GM19035 (cell line): ENCODE data around the gene CNTRL.

Experiments
- ATAC-seq: cut with Tn5 transposase; IDR thresholded peaks from one replicate; pipeline ENCODE4 v1.9.1; 2021; ENCODE audit not compliant: unreplicated experiment

The CNTRL gene

DNA sequence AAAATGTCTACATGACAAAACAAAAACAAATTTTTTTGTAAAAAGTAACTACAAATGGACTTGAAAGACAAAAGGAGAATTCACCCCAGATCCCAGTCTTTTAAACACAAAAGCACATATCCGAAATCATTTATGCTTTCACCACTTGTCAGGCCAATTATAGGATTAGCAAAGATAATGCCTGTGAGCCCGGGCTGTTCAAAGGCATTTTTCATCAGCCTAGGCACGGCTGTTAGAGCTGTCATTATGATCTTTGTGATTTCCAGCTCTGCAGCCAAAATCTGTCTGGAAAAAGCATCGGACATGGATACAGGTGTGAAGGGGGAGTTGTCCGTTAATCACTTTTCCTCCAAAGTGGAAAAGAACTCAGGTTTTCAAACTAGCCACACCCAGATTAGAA lies 150.5 kb downstream of the CNTRL start:
- ATAC-seq: no peak

DNA sequence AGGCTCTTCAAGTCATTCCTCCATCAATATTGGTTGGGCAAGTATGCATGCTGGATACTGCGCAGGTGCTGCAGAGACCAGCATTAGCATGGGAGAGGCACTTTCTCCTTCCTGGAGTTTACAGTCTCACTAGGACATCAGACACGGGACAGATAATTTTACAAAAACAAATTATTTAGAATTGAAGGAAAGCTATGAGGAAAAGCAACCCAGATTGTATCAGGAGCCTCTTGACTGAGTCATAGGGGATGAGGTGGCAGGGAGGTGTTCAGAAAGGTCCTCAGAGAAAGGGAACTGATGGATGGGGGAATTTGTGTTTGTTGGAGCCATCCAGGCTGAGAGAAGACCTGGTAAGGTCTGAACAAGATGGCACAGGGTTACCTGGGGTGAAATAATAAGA lies 151.4 kb downstream of the CNTRL start:
- no peak for ATAC-seq
